Hepatocyte (in vitro differentiated cells): Measurements from ENCODE around the gene LARP6. TPM values are rescaled to one million over a fixed set of nuclear protein-coding genes. Genes with fewer than 3 reads are reported as not detected.

Experiments
- DNase-seq: peaks from one replicate; pipeline ENCODE4 v3.0.0-alpha.2; 2016; ENCODE audit warnings: low spot score
- H2AFZ ChIP-seq: fragments of 200-600 bp; sonication (generic); 2 replicates; pipeline ENCODE4 v1.6.0; 2016; ENCODE audit warnings: antibody characterized with exemption, mild to moderate bottlenecking
- H3K27ac ChIP-seq: fragments of 200-600 bp; sonication (generic); 2 replicates; pipeline ENCODE4 v1.5.1; 2016; ENCODE audit warnings: mild to moderate bottlenecking
- H3K27me3 ChIP-seq: fragments of 200-600 bp; sonication (generic); 2 replicates; pipeline ENCODE4 v1.6.1; 2016
- H3K36me3 ChIP-seq: fragments of 200-600 bp; sonication (generic); replicated peaks from 2 replicates; pipeline ENCODE4 v1.5.1; 2016; ENCODE audit warnings: low read depth; ENCODE audit not compliant: insufficient read depth
- H3K4me1 ChIP-seq: fragments of 200-600 bp; sonication (generic); 2 replicates; pipeline ENCODE4 v1.5.1; 2016; ENCODE audit warnings: mild to moderate bottlenecking, moderate library complexity; ENCODE audit not compliant: insufficient read depth
- H3K4me2 ChIP-seq: fragments of 200-600 bp; sonication (generic); 2 replicates; pipeline ENCODE4 v1.6.0; 2016
- H3K4me3 ChIP-seq: fragments of 200-600 bp; sonication (generic); 2 replicates; pipeline ENCODE4 v1.5.1; 2016; ENCODE audit warnings: mild to moderate bottlenecking
- H3K79me2 ChIP-seq: fragments of 200-600 bp; sonication (generic); 2 replicates; pipeline ENCODE4 v1.6.0; 2017; ENCODE audit warnings: mild to moderate bottlenecking
- H3K9me2 ChIP-seq: fragments of 200-600 bp; sonication (generic); replicated peaks from 2 replicates; pipeline ENCODE4 v1.6.0; 2017; ENCODE audit warnings: mild to moderate bottlenecking; ENCODE audit not compliant: insufficient read depth
- H3K9me3 ChIP-seq: fragments of 200-600 bp; sonication (generic); 2 replicates; pipeline ENCODE4 v1.5.1; 2016; ENCODE audit warnings: low read depth, mild to moderate bottlenecking
- H4K20me1 ChIP-seq: fragments of 200-600 bp; sonication (generic); 2 replicates; pipeline ENCODE4 v1.6.0; 2016; ENCODE audit warnings: mild to moderate bottlenecking; ENCODE audit not compliant: insufficient read depth, poor library complexity, severe bottlenecking
- EZH2 ChIP-seq: fragments of 200-600 bp; sonication (generic); IDR thresholded peaks from 2 replicates; pipeline ENCODE4 v1.6.1; 2016; ENCODE audit warnings: antibody characterized with exemption, mild to moderate bottlenecking, borderline replicate concordance
- EZH2phosphoT487 ChIP-seq: fragments of 200-600 bp; sonication (generic); IDR thresholded peaks from one replicate; pipeline ENCODE4 v1.6.1; 2018; ENCODE audit warnings: antibody characterized with exemption, mild to moderate bottlenecking, low read depth, moderate library complexity; ENCODE audit not compliant: unreplicated experiment, severe bottlenecking
- WGBS: methylation state at CpG from one replicate; pipeline ENCODE4 v1.1.6; 2016; ENCODE audit warnings: low lambda C conversion rate; ENCODE audit errors: missing lambda C conversion rate; 5-methylcytosine and 5-hydroxymethylcytosine counted together
- polyA plus RNA-seq: library from polyadenylated mRNA; unstranded; fragments of >200 nt; fragmentation: Nextera tagmentation; extraction: Ambion mirVana; gene quantifications from 2 replicates; pipeline ENCODE4 v1.2.1, GENCODE V29; 2016
- total RNA-seq: library from RNA; depleted of rRNA; stranded (reverse); fragments of >200 nt; gene quantifications from 2 replicates; pipeline ENCODE4 v1.2.3, GENCODE V29; 2014
- TF ChIP-seq, protein P1 (sequence below): fragments of 200-600 bp; sonication (generic); IDR thresholded peaks from 2 replicates; pipeline ENCODE4 v1.5.1; 2016; ENCODE audit warnings: antibody characterized with exemption, mild to moderate bottlenecking; ENCODE audit not compliant: poor library complexity

Gene LARP6
- total and polyA plus RNA-seq, 2 experiments from 2014 or later = 45.9 to 50.0 TPM

DNA sequence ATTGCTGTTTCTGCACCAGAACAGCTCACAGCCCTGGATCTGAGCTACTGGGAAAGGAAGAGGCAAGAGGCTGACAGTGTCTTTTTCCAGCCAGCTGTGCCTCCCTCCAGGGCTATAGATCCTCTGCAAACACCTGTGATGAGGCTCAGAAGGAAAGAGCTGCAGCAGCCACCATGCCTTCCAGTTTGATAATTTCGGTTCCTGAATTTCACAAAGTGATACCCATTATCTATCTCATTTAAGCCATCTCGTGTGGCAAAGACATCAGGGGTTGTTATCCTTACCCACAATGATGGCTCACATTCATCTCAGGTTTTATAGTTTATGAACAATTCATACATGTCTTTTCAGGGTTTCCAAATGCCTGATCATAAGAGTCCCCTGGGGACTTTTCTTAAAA, 1.8 kb upstream of the LARP6 start:
- no peak for DNase-seq
- H3K36me3 ChIP-seq = no peaks in the 10 kb centered on the region
- peaks cover 15% of the 10 kb centered on the region for H3K4me1 ChIP-seq
- no peak for TF ChIP-seq EZH2
- TF ChIP-seq, protein P1, sequence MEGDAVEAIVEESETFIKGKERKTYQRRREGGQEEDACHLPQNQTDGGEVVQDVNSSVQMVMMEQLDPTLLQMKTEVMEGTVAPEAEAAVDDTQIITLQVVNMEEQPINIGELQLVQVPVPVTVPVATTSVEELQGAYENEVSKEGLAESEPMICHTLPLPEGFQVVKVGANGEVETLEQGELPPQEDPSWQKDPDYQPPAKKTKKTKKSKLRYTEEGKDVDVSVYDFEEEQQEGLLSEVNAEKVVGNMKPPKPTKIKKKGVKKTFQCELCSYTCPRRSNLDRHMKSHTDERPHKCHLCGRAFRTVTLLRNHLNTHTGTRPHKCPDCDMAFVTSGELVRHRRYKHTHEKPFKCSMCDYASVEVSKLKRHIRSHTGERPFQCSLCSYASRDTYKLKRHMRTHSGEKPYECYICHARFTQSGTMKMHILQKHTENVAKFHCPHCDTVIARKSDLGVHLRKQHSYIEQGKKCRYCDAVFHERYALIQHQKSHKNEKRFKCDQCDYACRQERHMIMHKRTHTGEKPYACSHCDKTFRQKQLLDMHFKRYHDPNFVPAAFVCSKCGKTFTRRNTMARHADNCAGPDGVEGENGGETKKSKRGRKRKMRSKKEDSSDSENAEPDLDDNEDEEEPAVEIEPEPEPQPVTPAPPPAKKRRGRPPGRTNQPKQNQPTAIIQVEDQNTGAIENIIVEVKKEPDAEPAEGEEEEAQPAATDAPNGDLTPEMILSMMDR = no peak
- H3K79me2 ChIP-seq = peaks cover 22% of the 10 kb centered on the region
- H3K27me3 ChIP-seq = no peaks in the 10 kb centered on the region
- no peak overlapping the region for H3K4me2 ChIP-seq
- no peak overlapping the region for H3K4me3 ChIP-seq
- peak overlapping the region; percentile 70 for H3K27ac ChIP-seq
- 80% methylated on average over 2 of the region's 2 CpGs for WGBS
- H4K20me1 ChIP-seq = no peaks in the 10 kb centered on the region
- H3K9me3 ChIP-seq = no peaks in the 10 kb centered on the region
- no peak overlapping the region for H2AFZ ChIP-seq
- H3K9me2 ChIP-seq = no peaks in the 10 kb centered on the region

DNA sequence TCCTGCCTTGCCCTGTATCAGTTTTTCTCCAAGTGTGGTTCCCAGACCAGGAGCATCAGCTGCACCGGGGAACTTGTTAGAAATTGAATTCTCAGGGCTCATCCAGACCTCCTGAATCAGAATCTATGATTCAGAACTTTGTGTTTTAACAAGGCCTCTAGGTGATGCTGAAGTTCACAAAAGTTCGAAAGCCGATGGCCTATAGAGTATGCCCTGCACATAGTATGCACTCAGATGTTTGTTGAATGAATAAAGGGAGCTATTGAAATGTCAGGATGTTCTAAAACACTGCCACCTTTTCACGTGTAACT, 664 bp upstream of the LARP6 start:
- DNase-seq = no peak
- Histone ChIP-seq H2AFZ (peak overlapping the region; percentile 91), H3K4me2 (peak overlapping the region; percentile 93), H3K4me3 (peak overlapping the region; percentile 81), H3K4me1 (peaks cover 15% of the 10 kb centered on the region), H4K20me1 (no peaks in the 10 kb centered on the region), H3K9me3 (no peaks in the 10 kb centered on the region), H3K27ac (peak overlapping the region; percentile 97), H3K79me2 (peaks cover 31% of the 10 kb centered on the region), H3K27me3 (no peaks in the 10 kb centered on the region), H3K36me3 (no peaks in the 10 kb centered on the region), H3K9me2 (no peaks in the 10 kb centered on the region)
- 55% methylated on average over 4 of the region's 4 CpGs for WGBS
- TF ChIP-seq EZH2 (no peak), EZH2phosphoT487 (no peak)
- TF ChIP-seq, protein P1 = no peak

DNA sequence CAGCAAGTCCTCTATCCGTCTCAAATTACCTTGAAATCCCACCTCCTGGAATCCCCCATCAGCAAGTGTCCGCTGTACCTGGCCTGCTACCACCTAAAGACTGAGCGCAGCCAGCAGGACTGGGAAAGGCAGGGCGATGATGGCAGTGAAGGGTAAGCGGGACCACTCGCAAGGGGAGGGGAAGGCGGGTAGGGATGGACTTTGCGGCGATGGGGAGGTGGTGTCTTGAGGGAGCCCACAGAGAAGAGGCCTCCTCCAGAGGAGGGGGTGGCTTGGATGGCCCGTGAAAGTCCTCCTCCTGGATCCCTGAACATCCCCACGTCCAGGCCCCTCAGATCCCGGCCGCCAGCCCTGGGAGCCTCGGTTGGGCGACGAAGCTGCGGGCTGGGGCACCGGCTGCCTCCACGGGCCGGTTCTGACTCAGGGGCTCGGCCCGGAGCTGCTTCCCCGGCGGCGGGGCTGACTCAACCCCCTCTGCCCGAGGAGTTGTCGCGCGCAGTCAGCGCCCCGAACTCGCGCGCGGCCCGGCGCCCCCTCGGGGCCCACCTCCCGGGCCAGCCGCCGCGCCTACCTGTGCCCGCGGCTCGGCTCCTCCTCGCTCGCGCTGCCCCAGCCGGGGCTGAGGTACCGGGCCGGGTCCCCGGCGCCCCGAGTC, 512 bp downstream of the LARP6 start:
- H3K27me3 ChIP-seq = no peaks in the 10 kb centered on the region
- no peaks in the 10 kb centered on the region for H3K36me3 ChIP-seq
- H3K27ac ChIP-seq = peak overlapping the region; percentile 97
- 1% methylated on average over 26 of the region's 54 CpGs for WGBS
- no peaks in the 10 kb centered on the region for H4K20me1 ChIP-seq
- H3K4me2 ChIP-seq = peak overlapping the region; percentile 93
- H3K4me3 ChIP-seq = peak overlapping the region; percentile 91
- no peaks in the 10 kb centered on the region for H3K9me2 ChIP-seq
- H3K9me3 ChIP-seq = no peaks in the 10 kb centered on the region
- peak; percentile 64 for DNase-seq
- TF ChIP-seq EZH2phosphoT487 (no peak), EZH2 (no peak)
- TF ChIP-seq, protein P1 = no peak
- peaks cover 15% of the 10 kb centered on the region for H3K4me1 ChIP-seq
- peak overlapping the region; percentile 93 for H2AFZ ChIP-seq
- peaks cover 37% of the 10 kb centered on the region for H3K79me2 ChIP-seq
